WTC11 (cell line): ENCODE measurements around the gene KIF19. TPM values are rescaled to one million over a fixed set of nuclear protein-coding genes. Genes with fewer than 3 reads are reported as not detected.

Source experiments
- ATAC-seq: fragments of 200-7000 bp; cut with Tn5 transposase; 2 replicates; pipeline ENCODE4 v1.10.0; 2021; ENCODE audit warnings: mild to moderate bottlenecking, moderate library complexity
- CTCF ChIA-PET: fragments of 300-600 bp; sonication (Branson Sonifier 250); formaldehyde crosslinking; loops from one replicate; lab custom pipeline; 2021; ENCODE audit warnings: antibody characterized with exemption; lab: Charles Lee
- POLR2A ChIA-PET: fragments of 350-600 bp; sonication (Branson Sonifier 250); formaldehyde crosslinking; loops from one replicate; lab custom pipeline; 2021; ENCODE audit warnings: antibody characterized with exemption; lab: Charles Lee
- DNase-seq: peaks from one replicate; pipeline ENCODE4 v3.0.0; 2021; ENCODE audit warnings: low spot score
- H3K27ac Mint-ChIP-seq: 2 replicates; pipeline ENCODE4 v1.8.0; 2021; ENCODE audit warnings: mixed read lengths
- H3K27me3 Mint-ChIP-seq: 2 replicates; pipeline ENCODE4 v1.8.0; 2021; ENCODE audit warnings: low read depth, mild to moderate bottlenecking, moderate library complexity, mixed read lengths
- H3K36me3 Mint-ChIP-seq: 2 replicates; pipeline ENCODE4 v1.8.0; 2021; ENCODE audit warnings: mixed read lengths
- H3K4me1 Mint-ChIP-seq: 2 replicates; pipeline ENCODE4 v1.8.0; 2022; ENCODE audit warnings: mixed read lengths
- H3K4me3 Mint-ChIP-seq: 2 replicates; pipeline ENCODE4 v1.8.0; 2021; ENCODE audit warnings: mild to moderate bottlenecking, moderate library complexity, mixed read lengths
- H3K9me3 Mint-ChIP-seq: 2 replicates; pipeline ENCODE4 v1.8.0; 2021; ENCODE audit warnings: mixed read lengths
- ATF6 ChIP-seq: sonication (generic); formaldehyde crosslinking; IDR thresholded peaks from 2 replicates; pipeline ENCODE4 v1.8.1; 2023; ENCODE audit warnings: mild to moderate bottlenecking, missing genetic modification reagents
- CTCF ChIP-seq: fragments of 200-600 bp; IDR thresholded peaks from 2 replicates; pipeline ENCODE4 v1.8.0; 2022; ENCODE audit warnings: antibody characterized with exemption
- EMX1 ChIP-seq: fragments of 250-450 bp; sonication (Bioruptor Pico); IDR thresholded peaks from 2 replicates; pipeline ENCODE4 v1.8.0; 2021; ENCODE audit warnings: mild to moderate bottlenecking
- ESRRA ChIP-seq: sonication (generic); formaldehyde crosslinking; IDR thresholded peaks from 2 replicates; pipeline ENCODE4 v1.8.1; 2022; ENCODE audit warnings: mild to moderate bottlenecking, missing genetic modification reagents, borderline replicate concordance
- ETV6 ChIP-seq: sonication (generic); formaldehyde crosslinking; IDR thresholded peaks from 2 replicates; pipeline ENCODE4 v1.8.1; 2022; ENCODE audit warnings: mild to moderate bottlenecking, missing genetic modification reagents
- GABPB1 ChIP-seq: sonication (generic); formaldehyde crosslinking; IDR thresholded peaks from 2 replicates; pipeline ENCODE4 v1.8.1; 2023; ENCODE audit warnings: mild to moderate bottlenecking, missing genetic modification reagents
- GTF2I ChIP-seq: fragments of 250-450 bp; sonication (Bioruptor Pico); conservative IDR thresholded peaks from 2 replicates; pipeline ENCODE4 v1.4.0; 2021; ENCODE audit warnings: mild to moderate bottlenecking
- HMGA2 ChIP-seq: fragments of 250-450 bp; sonication (Bioruptor Pico); IDR thresholded peaks from 2 replicates; pipeline ENCODE4 v1.4.0; 2021; ENCODE audit warnings: mild to moderate bottlenecking, moderate library complexity
- IRF1 ChIP-seq: sonication (generic); formaldehyde crosslinking; IDR thresholded peaks from 2 replicates; pipeline ENCODE4 v1.8.0; 2023; ENCODE audit warnings: missing genetic modification reagents
- MAX ChIP-seq: sonication (generic); formaldehyde crosslinking; IDR thresholded peaks from 2 replicates; pipeline ENCODE4 v1.8.0; 2022; ENCODE audit warnings: mild to moderate bottlenecking, missing genetic modification reagents
- PREB ChIP-seq: sonication (generic); formaldehyde crosslinking; IDR thresholded peaks from 2 replicates; pipeline ENCODE4 v1.8.1; 2022; ENCODE audit warnings: mild to moderate bottlenecking, missing genetic modification reagents, moderate library complexity, borderline replicate concordance
- SMAD4 ChIP-seq: sonication (generic); formaldehyde crosslinking; IDR thresholded peaks from 2 replicates; pipeline ENCODE4 v1.8.0; 2022; ENCODE audit warnings: mild to moderate bottlenecking, missing genetic modification reagents
- ZNF232 ChIP-seq: sonication (generic); formaldehyde crosslinking; IDR thresholded peaks from 2 replicates; pipeline ENCODE4 v1.8.0; 2022; ENCODE audit warnings: mild to moderate bottlenecking, missing genetic modification reagents
- ZNF263 ChIP-seq: sonication (generic); formaldehyde crosslinking; IDR thresholded peaks from 2 replicates; pipeline ENCODE4 v1.8.1; 2022; ENCODE audit warnings: low read depth, mild to moderate bottlenecking, moderate library complexity, missing genetic modification reagents
- ZNF281 ChIP-seq: sonication (generic); formaldehyde crosslinking; IDR thresholded peaks from 2 replicates; pipeline ENCODE4 v1.8.0; 2023; ENCODE audit warnings: mild to moderate bottlenecking, missing genetic modification reagents
- ZNF512 ChIP-seq: sonication (generic); formaldehyde crosslinking; IDR thresholded peaks from 2 replicates; pipeline ENCODE4 v1.8.1; 2022; ENCODE audit warnings: missing genetic modification reagents, borderline replicate concordance
- total RNA-seq: library from RNA; stranded (reverse); gene quantifications from 3 replicates; pipeline ENCODE4 v1.2.3, GENCODE V29; 2021

Gene KIF19
- total RNA-seq, 1 experiment from 2014 or later, result 0.44 TPM

- Mint-ChIP-seq H3K4me3 (no peak overlapping the region), H3K36me3 (no peaks in the 10 kb centered on the region), H3K27ac (no peak overlapping the region), H3K4me1 (peaks cover 6% of the 10 kb centered on the region; the same call in 1 of the 2 replicates), H3K9me3 (no peaks in the 10 kb centered on the region), H3K27me3 (peaks cover 3% of the 10 kb centered on the region; the same call in 1 of the 2 replicates)
- ATAC-seq (no peak), DNase-seq (no peak)
- TF ChIP-seq ZNF263 (CRISPR knock-in tag) (no peak), ATF6 (CRISPR knock-in tag) (no peak), GABPB1 (CRISPR knock-in tag) (no peak), ETV6 (CRISPR knock-in tag) (no peak)
- POLR2A ChIA-PET, result no interaction called here
- CTCF ChIA-PET, result interaction anchor here (1.0 to 1.1 kb wide), 3 partner anchors 8 to 42 kb away, joined by 3 read pairs; no protein-coding TSS in a partner anchor
Observed at GRCh38 chr17:74343526-74344284, 17.7 kb downstream of the KIF19 start.

- Mint-ChIP-seq H3K36me3 (no peaks in the 10 kb centered on the region), H3K9me3 (no peaks in the 10 kb centered on the region), H3K4me3 (no peak overlapping the region), H3K27me3 (peaks cover 7% of the 10 kb centered on the region), H3K4me1 (peaks cover 6% of the 10 kb centered on the region; the same call in 1 of the 2 replicates), H3K27ac (no peak overlapping the region)
- no peak for DNase-seq
- ATAC-seq, result no peak
- TF ChIP-seq IRF1 (CRISPR knock-in tag), result no peak
- no peak for TF ChIP-seq EMX1
- no peak for TF ChIP-seq CTCF
- no peak for TF ChIP-seq HMGA2 (CRISPR knock-in tag)
- TF ChIP-seq GTF2I (CRISPR knock-in tag), result no peak
- TF ChIP-seq MAX (CRISPR knock-in tag), result no peak
- TF ChIP-seq ZNF281 (CRISPR knock-in tag), result no peak
- no peak for TF ChIP-seq PREB (CRISPR knock-in tag)
- no peak for TF ChIP-seq SMAD4 (CRISPR knock-in tag)
- TF ChIP-seq ZNF232 (CRISPR knock-in tag), result no peak
- TF ChIP-seq ESRRA (CRISPR knock-in tag), result no peak
- no peak for TF ChIP-seq ZNF512
- POLR2A ChIA-PET, result no interaction called here
- CTCF ChIA-PET, result interaction anchor here (1.0 to 1.1 kb wide), 2 partner anchors 24 to 43 kb away, joined by 3 read pairs; no protein-coding TSS in a partner anchor
Observed at GRCh38 chr17:74344658-74345057, 18.6 kb downstream of the KIF19 start.
